ENCODE results near the gene IGFN1.

GRCh38 chr1:201260236-201260590 lies 69.6 kb downstream of the IGFN1 start:
- no peak for TF ChIP-seq CTCF (IDR thresholded peaks at IDR 0.05; ENCODE audit: borderline replicate concordance, extremely low read depth, low read length, poor library complexity, severe bottlenecking)
- TF ChIP-seq EZH2 (IDR thresholded peaks at IDR 0.05; ENCODE audit: borderline replicate concordance, low read depth, low read length, severe bottlenecking), result no peak
